Stimulated activated CD8-positive, alpha-beta memory T cell treated with anti-CD3 and anti-CD28 coated beads, Interleukin-4, amount 100 ng/mL, for 4 hours (primary cell): ENCODE data around the gene SSBP4.
"Not testable (repeated sequence)": the region's sequence is repeated elsewhere in the genome, so short reads cannot be mapped to it uniquely, and the experiment has no call there.

ENCODE experiments used
- DNase-seq, 2 donors: peaks; one replicate each; pipeline ENCODE4 v3.0.0-alpha.2; 2020; ENCODE audit warnings: low read depth in 2 of 2, low spot score in 1 of 2

The SSBP4 gene

DNA sequence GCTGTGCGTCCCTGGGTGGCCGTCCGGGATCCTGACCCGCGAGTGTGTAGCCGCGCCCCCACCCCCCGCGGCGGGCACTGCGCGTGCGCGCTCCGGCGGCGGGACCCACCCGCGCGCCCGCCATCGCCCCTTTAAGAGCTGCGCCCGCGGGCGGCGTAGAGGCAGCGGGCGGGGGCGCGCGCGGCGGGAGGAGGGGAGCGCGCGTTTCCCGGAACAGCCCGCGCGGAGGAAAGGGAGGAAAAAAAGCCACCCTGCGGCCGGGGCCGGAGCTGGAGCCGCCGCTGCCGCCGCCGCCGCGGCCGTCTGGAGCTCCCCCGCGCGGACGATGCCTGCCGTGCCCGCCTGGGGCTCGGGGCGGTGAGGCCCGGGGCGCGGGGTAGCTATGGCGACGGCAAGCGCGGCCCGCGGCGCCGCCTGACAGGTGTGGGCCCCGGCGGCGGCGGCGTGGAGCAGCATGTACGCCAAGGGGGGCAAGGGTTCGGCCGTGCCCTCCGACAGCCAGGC is at the start of gene SSBP4:
TSS of gene SSBP4 (plus strand) at position 204 of the 504 bp plus-strand sequence. CDS start at position 455, 251 bp downstream.
- no peak for DNase-seq

- no peak for DNase-seq
Observed at GRCh38 chr19:18373407-18373891, 45.7 kb upstream of the SSBP4 start.

DNA sequence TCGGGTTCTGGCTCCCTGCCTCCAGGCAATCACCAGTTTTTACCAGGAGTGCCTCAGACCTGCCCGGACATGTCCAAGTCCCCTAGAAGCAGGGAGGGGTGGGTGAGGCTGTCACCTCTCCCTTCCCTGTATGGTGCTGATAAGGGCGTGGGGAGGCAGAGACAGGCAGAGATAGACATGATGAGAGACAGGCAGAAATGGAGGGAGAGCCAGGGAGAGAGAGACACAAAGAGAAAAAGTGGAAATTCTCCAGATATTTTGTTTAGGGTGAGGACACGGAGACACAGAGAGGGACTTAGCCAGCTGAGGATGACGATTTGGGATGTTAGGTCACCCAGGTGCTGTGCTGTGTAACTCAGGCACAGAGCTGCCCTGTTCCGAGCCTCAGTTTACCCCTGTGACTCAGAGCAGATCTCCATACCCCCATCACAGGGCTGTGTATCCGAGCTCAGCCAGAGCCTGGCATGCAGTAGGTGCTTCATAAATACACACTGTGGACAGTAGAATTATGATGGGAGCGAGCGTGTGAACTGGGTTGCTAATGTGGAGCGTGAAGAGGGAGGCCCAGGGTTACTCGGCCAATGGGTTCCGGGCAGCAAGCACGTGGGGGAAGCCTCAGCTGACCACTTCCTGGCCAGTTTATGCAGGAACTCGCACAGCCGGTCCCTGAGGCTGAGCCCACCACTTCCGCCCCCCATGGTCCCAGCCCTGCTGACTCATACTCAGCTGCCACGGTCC is 45.1 kb upstream of the SSBP4 start:
- peak; percentile 13 to 58 for DNase-seq

DNA sequence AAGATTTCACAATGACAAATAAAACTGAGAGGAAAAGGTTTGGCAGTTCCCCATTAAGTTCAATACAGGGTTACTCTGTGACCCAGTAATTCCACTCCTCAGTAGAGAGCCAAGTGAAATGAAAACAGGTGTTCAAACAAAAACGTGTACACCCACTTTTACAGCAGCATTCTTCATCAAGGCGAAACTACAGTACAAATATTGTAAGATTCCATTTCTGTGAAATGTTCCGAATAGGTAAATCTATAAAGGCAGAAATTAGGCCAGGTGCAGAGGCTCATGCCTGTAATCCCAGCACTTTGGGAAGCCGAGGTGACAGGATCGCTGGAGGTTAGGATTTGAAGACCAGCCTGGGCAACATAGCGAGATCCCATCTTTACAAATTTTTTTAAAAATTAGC is 42.2 kb upstream of the SSBP4 start:
- no peak for DNase-seq

GRCh38 chr19:18379803-18380747 is 39.1 kb upstream of the SSBP4 start:
- no peak for DNase-seq

DNA sequence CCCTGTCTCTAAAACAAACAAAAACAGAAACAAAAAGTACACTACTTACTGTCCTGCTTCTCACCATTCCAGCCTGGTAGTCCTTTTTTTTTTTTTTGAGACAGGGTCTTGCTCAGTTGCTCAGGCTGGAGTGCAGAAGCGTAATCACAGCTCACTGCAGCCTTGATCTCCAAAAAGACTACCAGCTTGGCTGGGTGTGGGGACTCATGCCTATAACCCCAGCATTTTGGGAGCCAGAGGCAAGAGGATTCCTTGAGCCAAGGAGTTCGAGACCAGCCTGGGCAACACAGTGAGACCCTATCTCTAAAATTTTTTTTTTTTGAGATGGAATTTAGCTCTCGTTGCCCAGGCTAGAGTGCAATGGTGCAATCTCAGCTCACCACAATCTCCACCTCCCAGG is 38.4 kb upstream of the SSBP4 start:
- DNase-seq: no peak

- not testable (repeated sequence) for DNase-seq
Observed at GRCh38 chr19:18383622-18384021, 35.6 kb upstream of the SSBP4 start.

DNA sequence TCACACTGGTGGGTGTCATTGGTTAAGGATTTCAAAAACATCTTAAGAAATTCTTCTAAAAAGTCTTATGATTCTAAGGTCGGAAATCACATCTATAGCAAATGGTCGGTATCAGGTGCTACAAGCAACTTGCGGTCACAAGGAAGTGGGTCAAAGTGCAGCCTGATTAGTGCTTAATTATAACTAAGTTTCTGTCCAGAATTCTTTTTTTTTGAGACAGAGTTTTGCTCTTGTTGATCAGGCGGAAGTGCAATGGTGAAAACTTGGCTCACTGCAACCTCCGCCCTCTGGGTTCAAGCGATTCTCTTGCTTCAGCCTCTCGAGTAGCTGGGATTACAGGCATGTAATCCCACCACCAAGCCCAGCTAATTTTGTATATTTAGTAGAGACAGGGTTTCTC is 34.4 kb upstream of the SSBP4 start:
- no peak for DNase-seq

DNA sequence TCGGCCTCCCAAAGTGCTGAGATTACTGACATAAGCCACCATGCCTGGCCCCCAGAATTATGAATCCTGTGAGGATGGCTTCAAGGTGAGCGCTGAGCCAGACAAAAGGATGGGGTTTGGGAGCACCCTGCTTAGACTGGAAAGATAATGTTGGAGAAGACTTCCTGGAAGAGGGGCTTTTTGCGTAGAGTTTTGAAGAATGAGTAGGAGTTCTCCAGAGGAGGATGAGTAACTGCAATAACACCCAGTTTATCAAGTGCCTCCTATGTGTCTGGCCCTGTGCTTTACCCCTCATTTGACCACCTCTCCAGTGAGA is 33.9 kb upstream of the SSBP4 start:
- no peak for DNase-seq

DNA sequence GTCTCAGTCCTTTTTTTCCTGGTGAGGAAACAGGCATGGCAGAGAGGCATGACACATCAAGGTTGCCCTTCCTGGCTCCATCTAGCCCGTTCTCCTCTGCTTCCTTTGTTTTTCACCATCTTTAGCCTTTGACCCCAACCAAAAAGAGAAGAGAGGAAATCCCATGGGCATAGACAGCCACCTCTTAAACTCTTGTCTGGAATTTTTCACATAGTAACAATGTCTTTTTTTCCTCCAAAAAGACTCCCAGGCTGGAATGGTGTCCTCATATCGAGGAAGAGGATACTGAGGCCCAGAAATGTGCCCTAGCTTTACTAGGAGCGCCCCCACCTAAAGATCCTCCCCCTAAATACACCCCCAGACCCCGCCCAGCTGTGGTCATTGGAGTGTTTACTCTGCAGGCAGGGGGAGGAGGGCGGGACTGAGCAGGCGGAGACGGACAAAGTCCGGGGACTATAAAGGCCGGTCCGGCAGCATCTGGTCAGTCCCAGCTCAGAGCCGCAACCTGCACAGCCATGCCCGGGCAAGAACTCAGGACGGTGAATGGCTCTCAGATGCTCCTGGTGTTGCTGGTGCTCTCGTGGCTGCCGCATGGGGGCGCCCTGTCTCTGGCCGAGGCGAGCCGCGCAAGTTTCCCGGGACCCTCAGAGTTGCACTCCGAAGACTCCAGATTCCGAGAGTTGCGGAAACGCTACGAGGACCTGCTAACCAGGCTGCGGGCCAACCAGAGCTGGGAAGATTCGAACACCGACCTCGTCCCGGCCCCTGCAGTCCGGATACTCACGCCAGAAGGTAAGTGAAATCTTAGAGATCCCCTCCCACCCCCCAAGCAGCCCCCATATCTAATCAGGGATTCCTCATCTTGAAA is 33.3 kb upstream of the SSBP4 start, which contains the start of gene GDF15:
TSS of gene GDF15 (plus strand) at position 484 of the 868 bp plus-strand sequence. CDS start at position 516, 32 bp downstream.
- DNase-seq: no peak

GRCh38 chr19:18386543-18387271 is 32.5 kb upstream of the SSBP4 start:
- no peak for DNase-seq

DNA sequence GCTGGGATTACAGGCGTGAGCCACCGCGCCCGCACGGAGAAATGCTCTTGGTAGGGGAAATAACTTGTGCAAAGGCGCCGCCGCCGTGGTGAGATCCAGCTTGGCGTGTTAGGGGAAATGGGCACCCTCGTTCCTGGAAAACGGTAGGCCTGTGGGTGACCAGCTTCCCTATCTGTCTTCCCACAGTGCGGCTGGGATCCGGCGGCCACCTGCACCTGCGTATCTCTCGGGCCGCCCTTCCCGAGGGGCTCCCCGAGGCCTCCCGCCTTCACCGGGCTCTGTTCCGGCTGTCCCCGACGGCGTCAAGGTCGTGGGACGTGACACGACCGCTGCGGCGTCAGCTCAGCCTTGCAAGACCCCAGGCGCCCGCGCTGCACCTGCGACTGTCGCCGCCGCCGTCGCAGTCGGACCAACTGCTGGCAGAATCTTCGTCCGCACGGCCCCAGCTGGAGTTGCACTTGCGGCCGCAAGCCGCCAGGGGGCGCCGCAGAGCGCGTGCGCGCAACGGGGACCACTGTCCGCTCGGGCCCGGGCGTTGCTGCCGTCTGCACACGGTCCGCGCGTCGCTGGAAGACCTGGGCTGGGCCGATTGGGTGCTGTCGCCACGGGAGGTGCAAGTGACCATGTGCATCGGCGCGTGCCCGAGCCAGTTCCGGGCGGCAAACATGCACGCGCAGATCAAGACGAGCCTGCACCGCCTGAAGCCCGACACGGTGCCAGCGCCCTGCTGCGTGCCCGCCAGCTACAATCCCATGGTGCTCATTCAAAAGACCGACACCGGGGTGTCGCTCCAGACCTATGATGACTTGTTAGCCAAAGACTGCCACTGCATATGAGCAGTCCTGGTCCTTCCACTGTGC is 30.9 kb upstream of the SSBP4 start:
- DNase-seq: peak; percentile 51 to 54

GRCh38 chr19:18388960-18389725 is 30.1 kb upstream of the SSBP4 start:
- no peak for DNase-seq

GRCh38 chr19:18389726-18390064 is 29.5 kb upstream of the SSBP4 start:
- no peak for DNase-seq

GRCh38 chr19:18390065-18390907 is 28.9 kb upstream of the SSBP4 start:
- no peak for DNase-seq

- no peak for DNase-seq
Observed at GRCh38 chr19:18391509-18392075, 27.6 kb upstream of the SSBP4 start.

- no peak for DNase-seq
Observed at GRCh38 chr19:18392417-18392816, 26.8 kb upstream of the SSBP4 start.
